ENCODE measurements around the gene SLC29A4.

The SLC29A4 gene

DNA sequence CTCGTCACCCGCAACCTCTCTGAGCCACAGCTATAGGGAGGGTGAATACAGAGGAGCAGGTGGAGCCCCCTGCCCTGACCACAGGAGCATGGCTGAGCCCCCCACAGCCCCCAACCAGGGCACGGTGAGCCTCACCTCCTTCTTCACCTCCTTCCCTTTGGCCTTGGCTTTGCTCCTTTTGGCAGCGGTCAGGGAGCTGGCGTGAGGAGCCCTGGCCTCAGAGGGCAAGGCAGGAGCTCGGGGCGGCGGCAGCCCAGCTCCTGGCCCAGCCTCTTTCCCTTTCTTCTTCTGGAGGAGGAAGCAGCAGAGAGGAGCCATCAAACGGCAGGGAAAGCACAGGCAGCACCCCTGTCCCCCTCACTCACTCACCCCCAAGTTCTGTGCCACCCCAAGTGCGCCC lies 42.2 kb downstream of the SLC29A4 start:
- no peak for DNase-seq (ENCODE audit: low read depth)

GRCh38 chr7:5330288-5330687 lies 47.5 kb downstream of the SLC29A4 start:
- no peak for DNase-seq (ENCODE audit: low read depth)

- no peak for DNase-seq (ENCODE audit: low read depth)
Measured at GRCh38 chr7:5332579-5332978, 49.8 kb downstream of the SLC29A4 start.

GRCh38 chr7:5333121-5334045 lies 50.6 kb downstream of the SLC29A4 start:
- no peak for DNase-seq (ENCODE audit: low read depth)

DNA sequence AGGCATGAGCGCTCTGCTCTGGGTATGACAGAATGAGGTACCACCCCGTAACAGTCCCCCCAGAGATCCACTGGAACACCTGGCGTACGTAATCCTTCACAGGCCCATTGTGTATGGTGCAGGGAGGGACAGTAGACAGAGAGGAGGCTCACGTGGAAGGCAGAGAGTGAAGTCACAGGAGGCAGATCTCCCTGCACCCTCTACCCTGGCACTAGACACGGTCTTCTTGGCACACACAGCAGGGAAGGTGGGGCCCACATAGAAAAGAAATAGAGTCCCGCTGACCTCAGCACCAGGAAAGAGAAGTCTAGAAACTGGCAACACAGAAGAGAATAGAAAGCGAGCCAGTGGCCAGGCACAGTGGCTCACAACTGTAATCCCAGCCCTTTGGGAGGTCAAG lies 51.9 kb downstream of the SLC29A4 start:
- no peak for DNase-seq (ENCODE audit: low read depth)

DNA sequence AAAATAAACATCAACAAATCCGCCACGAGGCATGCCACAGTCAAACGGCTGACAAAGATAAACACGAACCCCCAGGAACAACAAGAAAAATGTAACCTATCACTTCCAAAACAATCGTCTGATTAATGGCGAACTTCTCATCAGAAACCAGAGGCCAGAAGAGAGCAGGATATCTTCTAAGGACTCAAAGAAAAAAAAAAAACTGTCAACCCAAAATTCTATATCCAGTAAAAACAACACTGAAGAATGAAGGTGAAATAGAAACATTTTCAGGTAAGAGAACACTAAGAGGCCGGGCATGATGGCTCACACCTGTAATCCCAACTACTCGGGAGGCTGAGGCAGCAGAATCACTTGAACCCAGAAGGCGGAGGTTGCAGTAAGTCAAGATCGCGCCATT lies 54.3 kb downstream of the SLC29A4 start:
- DNase-seq (ENCODE audit: low read depth) = no peak

GRCh38 chr7:5339955-5340354 lies 57.2 kb downstream of the SLC29A4 start:
- no peak for DNase-seq (ENCODE audit: low read depth)

- no peak for DNase-seq (ENCODE audit: low read depth)
Measured at GRCh38 chr7:5342631-5343030, 59.9 kb downstream of the SLC29A4 start.

DNA sequence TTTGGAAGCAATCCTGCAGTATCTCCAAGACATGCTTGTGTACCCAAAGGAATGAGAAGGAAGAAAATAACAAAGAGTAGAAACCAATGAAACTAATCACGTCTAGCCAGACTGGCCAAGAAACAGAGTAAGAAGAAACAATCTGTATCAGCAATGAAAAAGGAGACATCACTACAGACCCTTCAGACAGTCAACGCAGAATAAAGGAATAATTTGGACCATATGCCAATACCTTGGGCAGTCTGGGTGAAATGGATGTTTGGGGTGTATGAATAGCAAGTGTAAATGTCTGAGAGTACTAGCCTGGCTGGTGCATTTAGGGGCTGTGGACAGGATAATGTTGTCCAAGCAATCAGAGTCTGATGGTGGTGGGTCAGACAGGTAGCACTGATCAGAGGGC lies 61.1 kb downstream of the SLC29A4 start:
- DNase-seq (ENCODE audit: low read depth) = no peak

DNA sequence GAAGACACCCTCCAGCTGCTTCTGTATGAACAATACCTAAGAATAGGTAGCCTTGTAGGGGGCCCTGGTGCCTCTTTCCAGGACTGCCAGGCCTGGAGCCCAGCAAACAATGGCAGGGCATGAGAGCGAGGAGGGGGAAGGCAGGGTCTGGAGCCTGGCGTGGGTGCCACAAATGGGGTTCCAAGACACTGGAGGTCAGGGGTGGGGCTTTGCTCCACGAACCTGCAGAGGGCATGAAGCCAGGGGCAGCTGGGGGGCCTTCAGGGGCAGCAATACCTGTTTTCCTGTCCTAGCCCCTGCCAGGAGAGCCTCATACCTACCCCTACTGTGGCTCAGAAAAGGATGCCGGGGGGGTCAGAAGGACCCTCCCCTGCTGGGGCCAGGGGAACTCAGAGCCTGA lies 61.6 kb downstream of the SLC29A4 start:
- no peak for DNase-seq (ENCODE audit: low read depth)

GRCh38 chr7:5345171-5345570 lies 62.4 kb downstream of the SLC29A4 start:
- no peak for DNase-seq (ENCODE audit: low read depth)

DNA sequence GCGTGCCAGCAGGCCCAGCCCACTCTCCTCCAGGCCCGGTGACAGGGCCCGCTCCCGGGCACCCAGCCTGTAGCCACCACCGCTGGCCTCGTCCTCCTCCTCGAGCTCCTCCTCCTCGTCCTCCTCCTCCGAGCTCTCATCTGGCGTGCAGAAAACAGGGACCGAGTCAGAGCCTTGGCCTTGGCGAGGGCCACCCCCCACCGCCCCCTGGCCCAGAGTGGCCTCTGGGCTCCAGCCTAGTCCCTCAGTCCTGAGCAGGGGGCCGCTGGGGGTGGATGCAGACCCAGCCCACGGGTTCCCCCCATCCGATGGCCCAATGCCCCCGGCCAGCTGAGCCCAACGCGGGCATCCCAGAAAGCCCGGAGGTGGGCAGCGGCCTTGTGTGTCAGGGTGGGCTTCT lies 62.9 kb downstream of the SLC29A4 start:
- no peak for DNase-seq (ENCODE audit: low read depth)

GRCh38 chr7:5348134-5349004 lies 65.6 kb downstream of the SLC29A4 start:
- no peak for DNase-seq (ENCODE audit: low read depth)

- no peak for DNase-seq (ENCODE audit: low read depth)
Measured at GRCh38 chr7:5349005-5349380, 66.2 kb downstream of the SLC29A4 start.

GRCh38 chr7:5349437-5350173 lies 66.9 kb downstream of the SLC29A4 start:
- no peak for DNase-seq (ENCODE audit: low read depth)

DNA sequence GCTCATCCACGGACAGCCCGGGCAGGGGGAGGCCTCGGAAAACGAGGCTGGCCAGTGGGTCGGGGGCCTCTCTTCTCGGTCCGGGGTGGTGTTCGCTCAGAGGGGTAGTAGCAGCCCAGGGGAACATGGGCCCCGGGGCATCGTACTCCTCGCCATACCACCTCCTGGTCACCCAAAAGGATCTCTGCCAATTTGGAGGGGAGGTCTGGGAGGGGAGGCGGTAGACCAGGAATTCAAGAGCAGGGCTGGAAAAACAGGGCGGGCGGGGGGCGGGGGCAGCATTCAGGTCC lies 67.4 kb downstream of the SLC29A4 start:
- no peak for DNase-seq (ENCODE audit: low read depth)

GRCh38 chr7:5350600-5351385 lies 68.0 kb downstream of the SLC29A4 start:
- no peak for DNase-seq (ENCODE audit: low read depth)

GRCh38 chr7:5351507-5352265 lies 68.9 kb downstream of the SLC29A4 start:
- no peak for DNase-seq (ENCODE audit: low read depth)

- DNase-seq (ENCODE audit: low read depth) = no peak
Measured at GRCh38 chr7:5352440-5353010, 69.8 kb downstream of the SLC29A4 start.

GRCh38 chr7:5354460-5355232 lies 71.9 kb downstream of the SLC29A4 start:
- DNase-seq (ENCODE audit: low read depth) = no peak

Measured in stimulated activated CD8-positive, alpha-beta memory T cell treated with anti-CD3 and anti-CD28 coated beads, Interleukin-7, amount 100 ng/mL, for 24 hours (primary cell).